Epithelial cell of esophagus (primary cell): ENCODE data around the gene RBM26.

Source experiments
- DNase-seq: peaks from one replicate; pipeline ENCODE4 v3.0.0; 2010; ENCODE audit warnings: low read depth
- H3K4me3 ChIP-seq: 2 replicates; pipeline ENCODE4 v1.5.1; 2011; ENCODE audit warnings: mild to moderate bottlenecking, low read length, control low read depth
- TF ChIP-seq, protein P1 (sequence below): IDR thresholded peaks from 2 replicates; pipeline ENCODE4 v1.5.1; 2011; ENCODE audit warnings: low read depth, mild to moderate bottlenecking, low read length, control low read depth, inconsistent platforms; ENCODE audit not compliant: insufficient read depth; ENCODE audit errors: missing control alignments

The RBM26 gene

DNA sequence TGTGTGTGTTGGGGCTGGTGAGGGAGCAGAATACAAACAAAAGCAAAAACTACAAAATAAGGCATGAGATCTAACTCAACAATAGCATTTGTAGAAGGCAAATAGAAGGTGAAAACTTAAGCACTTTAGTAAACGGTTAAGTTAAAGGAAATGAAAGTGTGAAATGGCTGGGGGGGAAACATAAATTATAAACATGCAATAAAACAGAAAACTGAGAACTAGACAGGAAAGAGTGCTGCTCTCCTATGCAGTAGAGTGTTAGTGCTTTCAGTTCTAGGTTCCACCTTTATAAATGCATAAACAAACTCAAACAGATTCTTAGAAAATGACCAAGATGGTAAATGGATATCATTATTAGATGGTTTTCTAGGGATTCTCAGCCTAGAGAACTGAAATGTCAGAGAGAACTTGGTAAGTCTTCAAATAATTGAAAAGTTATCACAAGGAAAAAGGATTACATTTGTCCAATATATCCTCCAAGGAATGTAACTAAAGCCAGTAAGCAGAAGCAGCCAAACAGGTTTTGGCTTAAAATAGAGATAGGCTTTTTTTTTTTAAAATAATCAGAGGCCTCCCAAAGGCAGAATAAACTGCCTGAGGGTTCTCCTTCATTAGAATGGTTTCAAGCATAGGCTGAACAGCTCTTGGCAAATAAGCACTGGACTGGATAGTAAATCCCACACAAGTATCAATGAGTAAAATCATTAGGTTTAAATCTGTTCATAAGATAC lies 23.3 kb downstream of the RBM26 start:
- DNase-seq: peak; percentile 79
- TF ChIP-seq, protein P1, sequence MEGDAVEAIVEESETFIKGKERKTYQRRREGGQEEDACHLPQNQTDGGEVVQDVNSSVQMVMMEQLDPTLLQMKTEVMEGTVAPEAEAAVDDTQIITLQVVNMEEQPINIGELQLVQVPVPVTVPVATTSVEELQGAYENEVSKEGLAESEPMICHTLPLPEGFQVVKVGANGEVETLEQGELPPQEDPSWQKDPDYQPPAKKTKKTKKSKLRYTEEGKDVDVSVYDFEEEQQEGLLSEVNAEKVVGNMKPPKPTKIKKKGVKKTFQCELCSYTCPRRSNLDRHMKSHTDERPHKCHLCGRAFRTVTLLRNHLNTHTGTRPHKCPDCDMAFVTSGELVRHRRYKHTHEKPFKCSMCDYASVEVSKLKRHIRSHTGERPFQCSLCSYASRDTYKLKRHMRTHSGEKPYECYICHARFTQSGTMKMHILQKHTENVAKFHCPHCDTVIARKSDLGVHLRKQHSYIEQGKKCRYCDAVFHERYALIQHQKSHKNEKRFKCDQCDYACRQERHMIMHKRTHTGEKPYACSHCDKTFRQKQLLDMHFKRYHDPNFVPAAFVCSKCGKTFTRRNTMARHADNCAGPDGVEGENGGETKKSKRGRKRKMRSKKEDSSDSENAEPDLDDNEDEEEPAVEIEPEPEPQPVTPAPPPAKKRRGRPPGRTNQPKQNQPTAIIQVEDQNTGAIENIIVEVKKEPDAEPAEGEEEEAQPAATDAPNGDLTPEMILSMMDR: no peak
- no peak overlapping the region for H3K4me3 ChIP-seq

GRCh38 chr13:79380997-79381396 lies 25.1 kb downstream of the RBM26 start:
- H3K4me3 ChIP-seq: no peak overlapping the region
- TF ChIP-seq, protein P1: no peak
- no peak for DNase-seq

GRCh38 chr13:79379274-79379673 lies 26.8 kb downstream of the RBM26 start:
- TF ChIP-seq, protein P1: no peak
- H3K4me3 ChIP-seq: no peak overlapping the region
- no peak for DNase-seq

DNA sequence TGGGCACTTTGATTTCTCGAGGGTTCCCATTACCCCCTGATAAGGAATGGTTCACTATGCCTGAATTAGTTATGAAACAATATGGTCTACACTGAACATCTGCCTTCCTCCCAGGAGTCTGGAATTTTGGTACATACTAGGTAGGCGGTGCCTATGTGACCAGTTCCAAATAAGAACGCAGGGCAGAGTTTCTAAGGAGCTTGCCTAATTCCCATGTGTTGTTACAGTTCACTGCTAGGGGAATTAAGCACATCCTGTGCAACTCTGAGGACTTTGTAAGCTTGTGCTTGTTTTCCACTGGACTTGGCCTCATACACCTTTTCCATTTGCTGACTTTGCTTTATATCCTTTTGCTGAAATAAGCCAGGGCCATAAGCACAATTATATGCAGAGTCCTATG lies 29.2 kb downstream of the RBM26 start:
- H3K4me3 ChIP-seq: no peak overlapping the region
- TF ChIP-seq, protein P1: no peak
- DNase-seq: no peak

DNA sequence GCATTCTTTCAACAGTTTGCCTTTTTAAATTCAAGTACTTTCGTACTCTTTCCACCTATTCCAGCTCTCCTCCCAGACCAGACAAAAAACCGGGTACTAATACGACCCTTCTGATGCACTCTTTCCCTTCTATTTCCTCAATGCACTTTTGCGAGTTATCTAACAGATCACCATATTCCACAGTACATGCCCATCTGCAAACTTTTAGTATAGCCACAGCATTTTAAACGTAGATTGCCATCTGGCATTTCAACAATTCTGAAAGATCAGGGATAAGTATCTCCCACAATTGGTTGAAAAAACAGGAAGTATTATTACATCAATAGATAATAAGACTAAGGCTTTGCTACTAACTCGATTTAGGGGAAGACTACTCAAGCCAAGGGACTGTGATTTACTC lies 31.5 kb downstream of the RBM26 start:
- H3K4me3 ChIP-seq: no peak overlapping the region
- TF ChIP-seq, protein P1: no peak
- DNase-seq: no peak

- TF ChIP-seq, protein P1: no peak
- H3K4me3 ChIP-seq: no peak overlapping the region
Measured at GRCh38 chr13:79373916-79374315, 32.1 kb downstream of the RBM26 start.

DNA sequence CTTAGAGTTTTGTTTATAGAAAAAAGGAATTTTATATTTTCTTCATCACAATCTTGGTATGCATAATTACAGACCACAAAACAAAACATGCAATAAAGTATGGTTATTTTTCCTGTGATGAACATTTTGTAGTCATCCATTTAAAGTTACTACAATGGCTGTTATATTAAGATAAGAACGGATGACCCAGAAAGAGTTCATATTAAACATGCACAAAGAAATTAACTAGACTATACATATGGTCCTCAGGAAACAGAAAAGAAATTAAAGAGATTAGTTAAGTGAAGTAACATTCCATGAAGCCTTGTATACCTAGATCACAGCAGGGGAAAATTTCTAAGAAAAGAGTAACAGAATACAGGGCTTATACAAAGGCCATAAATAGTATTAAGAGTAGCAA lies 36.8 kb downstream of the RBM26 start:
- TF ChIP-seq, protein P1: no peak
- H3K4me3 ChIP-seq: no peak overlapping the region
- no peak for DNase-seq

More at GRCh38 chr13:79373916-79374315, 32.1 kb downstream of the RBM26 start:
- DNase-seq: no peak
